HG03442 (cell line): Measurements from ENCODE around the gene LPAR1.

Experiments used
- ATAC-seq: cut with Tn5 transposase; IDR thresholded peaks from one replicate; pipeline ENCODE4 v1.9.1; 2021; ENCODE audit warnings: mild to moderate bottlenecking, moderate library complexity; ENCODE audit not compliant: unreplicated experiment

Gene LPAR1

GRCh38 chr9:111037708-111038330 lies 451 bp downstream of the LPAR1 start:
- ATAC-seq, result no peak

- ATAC-seq, result no peak
These were observed 938 bp downstream of the LPAR1 start for GRCh38 chr9:111037356-111037707.

GRCh38 chr9:111036946-111037345 lies 1.3 kb downstream of the LPAR1 start:
- no peak for ATAC-seq

- ATAC-seq, result no peak
These were observed 1.9 kb downstream of the LPAR1 start for GRCh38 chr9:111036429-111036789.

GRCh38 chr9:111035543-111036428 lies 2.5 kb downstream of the LPAR1 start:
- no peak for ATAC-seq

- ATAC-seq, result no peak
These were observed 3.3 kb downstream of the LPAR1 start for GRCh38 chr9:111034898-111035539.

- ATAC-seq, result no peak
These were observed 3.9 kb downstream of the LPAR1 start for GRCh38 chr9:111034170-111034897.

- no peak for ATAC-seq
These were observed 7.8 kb downstream of the LPAR1 start for GRCh38 chr9:111030492-111030891.

GRCh38 chr9:111029260-111029659 lies 9.0 kb downstream of the LPAR1 start:
- no peak for ATAC-seq

- ATAC-seq, result no peak
These were observed 10.5 kb downstream of the LPAR1 start for GRCh38 chr9:111027798-111028197.

- ATAC-seq, result no peak
These were observed 15.1 kb downstream of the LPAR1 start for GRCh38 chr9:111023128-111023527.

GRCh38 chr9:111020594-111020993 lies 17.7 kb downstream of the LPAR1 start:
- ATAC-seq, result no peak

- no peak for ATAC-seq
These were observed 21.7 kb downstream of the LPAR1 start for GRCh38 chr9:111016426-111017045.

GRCh38 chr9:111016016-111016415 lies 22.3 kb downstream of the LPAR1 start:
- ATAC-seq, result no peak

- no peak for ATAC-seq
These were observed 24.6 kb downstream of the LPAR1 start for GRCh38 chr9:111013707-111014106.

- no peak for ATAC-seq
These were observed 25.0 kb downstream of the LPAR1 start for GRCh38 chr9:111013250-111013649.

GRCh38 chr9:111008158-111009075 lies 29.9 kb downstream of the LPAR1 start:
- ATAC-seq, result no peak

GRCh38 chr9:111005746-111006470 lies 32.4 kb downstream of the LPAR1 start:
- no peak for ATAC-seq

- ATAC-seq, result no peak
These were observed 33.3 kb downstream of the LPAR1 start for GRCh38 chr9:111004936-111005335.
